GM18907 (cell line): ENCODE measurements around the gene MYH7B.

ENCODE experiments used
- ATAC-seq: cut with Tn5 transposase; IDR thresholded peaks from one replicate; pipeline ENCODE4 v1.9.1; 2021; ENCODE audit warnings: mild to moderate bottlenecking, moderate library complexity; ENCODE audit not compliant: unreplicated experiment

MYH7B gene

DNA sequence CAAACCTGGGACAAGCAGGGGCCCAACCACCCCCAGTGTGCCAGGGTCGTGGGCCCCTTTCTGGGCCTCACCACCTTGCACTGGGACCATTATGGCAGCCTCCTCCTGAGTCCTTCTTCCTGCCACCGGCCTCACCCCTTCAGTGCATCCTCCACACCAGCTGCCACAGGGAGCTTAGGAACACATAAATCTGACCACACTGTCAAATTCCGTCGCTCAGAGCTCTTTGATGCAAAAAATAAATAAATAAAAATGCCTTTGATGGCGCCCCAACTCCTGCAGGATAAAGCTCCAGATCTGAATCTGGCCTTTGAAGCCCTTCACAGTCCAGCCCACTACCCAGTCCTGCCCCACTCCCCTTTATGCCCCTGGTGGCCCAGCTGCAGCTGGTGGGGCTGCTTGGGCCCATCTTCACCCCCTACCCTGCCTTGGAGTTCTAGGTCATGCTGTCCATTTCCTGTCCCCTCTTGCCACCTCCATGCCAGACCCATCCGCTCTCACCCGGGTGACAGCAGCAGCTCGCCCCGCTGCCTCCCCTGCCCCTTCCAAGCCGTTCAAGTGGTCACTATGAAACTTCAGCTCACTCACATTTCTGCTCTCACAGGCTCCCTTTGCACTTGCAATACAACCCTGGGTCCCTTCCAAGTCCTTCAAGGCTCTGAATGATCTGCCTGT is 16.0 kb downstream of the MYH7B start:
- ATAC-seq: no peak

DNA sequence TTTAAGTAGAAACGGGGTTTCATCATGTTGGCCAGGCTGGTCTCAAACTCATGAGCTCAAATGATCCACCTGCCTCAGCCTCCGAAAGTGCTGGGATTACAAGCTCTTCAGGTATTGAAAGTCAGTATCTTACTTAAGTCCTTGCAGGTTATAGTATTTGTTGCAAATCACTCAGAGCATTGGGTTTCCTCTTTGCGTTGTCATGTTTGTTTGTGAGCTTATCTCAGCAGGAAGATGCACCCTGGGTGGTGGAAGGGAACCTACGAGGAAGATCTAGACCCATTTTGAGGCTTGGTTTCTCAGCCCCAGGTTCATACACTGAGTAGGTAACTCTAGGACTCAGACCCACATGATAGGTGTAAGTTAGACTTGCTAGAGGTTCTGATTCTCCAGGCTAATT is 18.6 kb downstream of the MYH7B start:
- no peak for ATAC-seq

DNA sequence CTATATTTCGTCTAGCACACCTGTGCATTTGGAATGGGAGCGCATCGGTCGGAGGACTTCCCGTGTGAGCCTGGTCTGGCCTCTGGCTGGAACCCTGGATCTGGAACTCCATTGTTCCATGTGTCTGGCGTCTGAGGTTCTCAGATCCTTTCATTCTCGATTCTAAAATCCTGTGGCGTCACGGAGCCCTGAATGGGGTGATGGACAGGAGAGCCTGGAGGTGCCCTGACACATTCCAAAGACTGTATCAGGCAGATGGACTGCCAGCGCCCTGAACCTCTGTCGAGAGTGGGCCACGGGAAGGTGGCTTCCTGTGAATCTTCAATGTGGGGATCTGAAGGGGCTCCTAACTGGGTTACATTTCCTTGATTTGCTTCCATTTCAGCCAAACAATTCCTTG is 20.6 kb downstream of the MYH7B start:
- ATAC-seq: no peak

DNA sequence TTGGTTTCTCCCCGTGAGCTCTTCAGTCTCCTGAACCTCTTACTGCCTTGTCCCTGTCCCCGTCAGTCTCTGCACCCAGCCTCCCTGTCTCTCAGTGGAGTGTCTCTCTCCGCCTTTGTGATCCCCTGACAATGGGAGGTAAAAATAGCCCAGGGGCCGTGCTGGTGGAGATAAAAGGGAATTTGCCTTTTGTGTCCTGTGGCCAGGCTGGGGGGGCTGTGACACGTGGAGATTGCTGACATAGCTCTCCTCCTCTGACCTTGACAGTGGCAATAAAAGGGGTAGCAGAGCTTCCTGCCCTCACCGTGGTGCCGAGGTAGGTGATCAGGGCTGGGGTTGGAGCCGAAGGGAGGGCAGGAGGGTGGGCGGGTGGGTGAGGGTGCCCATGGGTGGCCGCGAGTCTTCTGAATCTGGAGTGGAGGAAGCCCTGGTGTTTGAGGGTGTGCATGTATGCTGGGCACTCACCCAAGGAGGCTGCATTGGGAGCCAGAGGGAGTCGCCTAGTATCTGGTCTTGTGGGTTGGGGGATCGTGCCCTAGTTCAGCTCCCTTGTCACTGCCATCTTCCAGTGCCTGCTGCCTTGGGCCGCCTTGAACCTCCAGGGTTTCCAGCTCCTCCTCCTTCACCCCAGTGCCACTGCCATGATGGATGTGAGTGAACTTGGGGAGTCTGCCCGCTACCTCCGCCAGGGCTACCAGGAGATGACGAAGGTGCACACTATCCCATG is 21.9 kb downstream of the MYH7B start:
- ATAC-seq: no peak

DNA sequence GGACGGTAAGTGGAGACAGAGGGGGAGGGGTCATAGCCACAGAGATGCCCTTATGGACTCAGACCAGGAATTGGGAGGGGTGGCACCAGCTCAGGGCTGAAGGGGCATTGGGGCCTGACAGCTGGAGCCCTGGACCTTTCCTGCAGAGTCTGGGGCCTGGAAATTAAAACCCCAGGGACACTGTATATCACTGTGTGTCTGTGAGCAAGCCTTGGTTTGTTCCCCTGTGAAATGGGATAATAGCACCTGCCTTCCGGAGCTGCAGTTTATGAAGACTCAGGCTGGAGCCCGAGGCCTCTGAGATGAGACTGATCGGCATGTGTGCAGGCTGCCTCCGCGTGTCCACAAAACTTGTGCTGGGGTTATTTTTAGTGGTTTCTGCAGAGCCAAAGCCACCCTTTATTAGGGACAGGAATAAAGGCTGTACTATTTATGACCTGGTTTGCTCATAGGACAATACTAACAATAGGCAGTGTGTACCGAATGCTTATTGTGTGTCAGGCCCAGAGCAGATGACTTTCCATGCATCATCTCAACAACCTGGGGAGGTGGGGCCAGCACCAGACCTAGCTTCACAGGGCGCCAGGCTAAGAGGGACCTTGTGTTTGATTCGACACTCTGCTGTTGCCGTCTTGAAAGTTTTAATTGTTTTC is 22.6 kb downstream of the MYH7B start:
- ATAC-seq: no peak

DNA sequence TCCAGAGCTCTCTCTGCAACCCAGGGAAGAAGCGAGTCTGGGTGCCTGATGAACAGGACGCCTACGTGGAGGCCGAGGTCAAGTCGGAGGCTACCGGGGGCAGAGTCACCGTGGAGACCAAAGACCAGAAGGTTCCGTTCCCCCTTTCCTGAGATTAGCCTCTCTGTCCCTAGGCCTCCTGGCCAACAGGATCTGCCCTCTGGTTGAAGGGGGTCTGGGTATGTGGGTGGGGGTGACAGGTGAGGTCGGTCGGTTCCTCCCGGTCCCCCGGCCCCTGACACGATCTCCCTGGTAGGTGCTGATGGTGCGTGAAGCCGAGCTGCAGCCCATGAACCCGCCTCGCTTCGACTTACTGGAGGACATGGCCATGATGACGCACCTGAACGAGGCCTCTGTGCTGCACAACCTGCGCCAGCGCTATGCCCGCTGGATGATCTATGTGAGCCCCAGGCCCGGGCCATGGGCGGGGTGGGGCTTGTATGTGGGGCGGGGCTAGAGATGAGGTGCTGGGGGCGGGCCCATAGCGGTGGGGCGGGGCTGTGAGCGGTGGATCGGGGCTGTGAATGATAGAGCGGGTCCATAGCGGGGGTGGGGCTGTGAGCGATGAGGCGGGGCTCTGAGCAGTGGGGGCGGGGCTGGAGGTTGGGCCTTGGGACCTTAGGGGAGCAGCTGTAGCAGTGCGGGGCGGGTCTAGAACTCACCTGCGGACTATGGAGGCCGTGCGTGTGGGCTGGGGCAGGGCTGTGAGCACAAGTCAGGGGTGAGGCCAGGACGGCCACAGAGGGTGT is 23.9 kb downstream of the MYH7B start:
- ATAC-seq: no peak

DNA sequence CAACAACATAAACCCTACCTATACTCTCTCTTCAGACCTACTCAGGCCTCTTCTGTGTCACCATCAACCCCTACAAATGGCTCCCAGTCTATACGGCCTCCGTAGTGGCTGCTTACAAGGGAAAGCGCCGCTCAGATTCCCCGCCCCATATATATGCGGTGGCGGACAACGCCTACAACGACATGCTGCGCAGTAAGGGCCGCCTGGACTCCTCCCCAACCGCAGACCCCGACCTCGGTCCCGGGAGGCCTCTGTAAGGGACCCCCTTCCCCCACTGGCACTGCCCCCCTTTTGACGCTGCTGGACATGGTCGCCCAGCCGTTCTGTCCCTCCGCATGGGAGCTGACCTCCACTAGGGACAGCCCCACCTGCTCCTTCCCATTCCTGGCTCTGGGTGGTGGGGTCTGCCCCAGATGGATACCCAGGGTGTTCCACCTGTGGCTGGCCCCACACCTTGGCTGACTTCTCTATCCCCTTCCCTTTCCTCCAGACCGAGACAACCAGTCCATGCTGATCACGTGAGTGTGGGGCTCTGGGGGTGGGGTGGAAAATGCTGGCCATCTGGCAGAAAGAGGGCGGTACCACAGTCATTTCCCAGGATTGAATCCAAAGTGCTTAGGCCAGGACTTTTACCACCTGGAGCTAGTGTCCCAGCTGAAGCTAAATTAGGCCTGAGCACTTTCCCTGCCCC is 25.0 kb downstream of the MYH7B start:
- no peak for ATAC-seq

DNA sequence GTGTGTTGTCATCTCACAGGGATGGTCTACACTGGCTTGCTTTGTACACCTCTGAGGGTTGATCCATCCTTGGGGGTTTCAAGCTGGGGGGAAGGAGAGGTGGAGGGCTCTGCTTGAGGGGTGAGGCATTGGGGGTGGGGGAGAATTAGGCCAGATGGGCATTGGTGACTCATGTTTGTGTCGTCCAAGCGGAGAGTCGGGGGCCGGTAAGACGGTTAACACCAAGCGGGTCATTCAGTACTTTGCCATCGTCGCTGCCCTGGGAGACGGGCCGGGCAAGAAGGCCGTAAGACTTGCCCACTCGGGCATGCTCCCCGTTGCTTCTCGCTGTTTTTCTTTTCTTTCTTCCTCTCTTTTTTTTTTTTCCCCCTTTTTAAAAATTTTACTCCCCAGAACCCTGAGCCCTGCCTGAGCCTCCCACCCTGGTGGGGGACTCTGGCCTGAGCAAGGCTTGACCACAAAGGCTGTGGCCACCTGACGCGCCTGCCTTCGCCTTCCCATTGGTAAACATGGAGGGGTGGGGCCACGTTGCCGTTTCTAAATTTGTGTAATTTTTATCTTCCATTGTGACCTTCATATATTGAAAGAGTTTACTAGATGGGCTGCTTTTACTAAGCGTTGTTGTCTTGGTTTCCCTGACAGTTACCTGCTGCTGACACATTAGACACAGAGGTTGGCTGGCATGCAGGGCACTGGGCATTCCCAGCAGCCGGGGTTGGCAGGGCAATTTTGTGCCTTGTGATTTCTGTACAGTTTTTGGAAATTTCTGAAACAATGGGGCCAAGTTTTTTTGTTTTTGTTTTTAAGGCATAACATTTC is 26.8 kb downstream of the MYH7B start:
- ATAC-seq: no peak

DNA sequence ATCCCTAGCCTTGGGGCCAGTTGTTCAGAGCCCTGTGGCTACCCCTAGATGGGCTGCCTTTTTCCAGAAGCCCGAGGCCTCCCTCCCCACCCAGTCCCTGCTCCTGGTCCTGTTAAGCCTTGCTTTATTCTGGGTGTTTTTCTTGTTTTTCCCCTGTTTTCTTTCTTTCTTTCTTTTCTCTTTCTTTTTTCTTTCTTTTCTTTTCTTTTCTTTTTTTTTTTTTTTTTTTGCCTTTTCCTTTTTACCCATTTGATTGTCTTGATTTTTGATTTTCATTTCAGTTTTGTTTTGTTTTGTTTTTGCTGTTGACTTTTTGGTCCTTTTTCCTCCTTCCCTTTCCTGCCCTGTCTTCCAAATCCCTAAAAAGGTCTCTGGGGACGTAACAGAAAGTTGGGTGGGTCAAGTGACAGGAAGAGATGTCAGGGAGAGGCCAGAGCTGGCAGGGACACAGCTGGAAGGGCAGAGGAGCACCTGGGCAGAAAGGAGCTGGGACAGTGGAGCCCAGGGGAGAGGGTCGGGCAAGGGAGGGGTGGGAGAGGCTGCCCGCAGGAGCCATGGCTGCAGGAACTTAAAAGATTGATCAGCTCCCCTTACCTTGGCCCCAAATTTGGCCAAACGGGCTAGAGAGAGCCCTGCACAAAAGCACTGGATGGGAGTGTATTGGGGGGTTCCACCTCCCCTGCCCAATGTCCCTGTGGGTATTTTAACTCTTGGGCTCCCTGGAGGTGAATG is 27.6 kb downstream of the MYH7B start:
- ATAC-seq: no peak

DNA sequence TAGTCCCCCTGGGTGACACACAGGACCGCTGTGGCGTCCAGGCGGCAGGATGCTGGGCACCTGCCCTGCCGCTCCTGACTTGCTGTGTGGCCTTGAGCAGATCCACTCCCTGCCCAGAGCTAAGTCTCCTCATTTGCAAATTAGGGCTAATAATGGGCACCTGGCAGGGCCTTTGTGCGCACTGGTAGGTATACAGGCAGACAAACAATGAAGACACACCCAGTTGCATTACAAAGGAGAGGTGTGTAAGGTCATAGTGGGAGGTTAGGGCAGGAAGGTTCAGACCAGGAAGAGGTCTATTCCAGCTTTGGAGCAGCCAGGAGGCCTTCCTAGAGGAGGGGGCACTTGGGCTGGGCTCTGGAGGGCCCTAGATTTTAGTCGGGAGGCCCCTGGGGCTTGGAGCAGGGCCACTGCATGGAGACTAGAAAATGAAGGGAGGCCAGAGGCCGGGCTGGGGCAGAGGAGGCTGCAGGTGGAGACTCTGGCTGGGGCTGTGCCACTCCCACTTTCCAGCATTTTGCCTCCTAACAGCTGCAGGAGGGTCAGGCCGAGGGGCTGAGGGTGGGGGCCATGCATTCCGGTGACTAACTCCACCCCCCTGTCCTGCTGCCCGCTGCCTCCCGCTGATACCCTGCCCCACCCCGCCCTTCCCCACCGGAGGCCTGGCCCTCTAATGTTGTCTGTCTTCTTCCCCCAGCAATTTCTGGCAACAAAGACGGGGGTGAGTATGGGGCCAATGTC is 28.5 kb downstream of the MYH7B start:
- no peak for ATAC-seq

DNA sequence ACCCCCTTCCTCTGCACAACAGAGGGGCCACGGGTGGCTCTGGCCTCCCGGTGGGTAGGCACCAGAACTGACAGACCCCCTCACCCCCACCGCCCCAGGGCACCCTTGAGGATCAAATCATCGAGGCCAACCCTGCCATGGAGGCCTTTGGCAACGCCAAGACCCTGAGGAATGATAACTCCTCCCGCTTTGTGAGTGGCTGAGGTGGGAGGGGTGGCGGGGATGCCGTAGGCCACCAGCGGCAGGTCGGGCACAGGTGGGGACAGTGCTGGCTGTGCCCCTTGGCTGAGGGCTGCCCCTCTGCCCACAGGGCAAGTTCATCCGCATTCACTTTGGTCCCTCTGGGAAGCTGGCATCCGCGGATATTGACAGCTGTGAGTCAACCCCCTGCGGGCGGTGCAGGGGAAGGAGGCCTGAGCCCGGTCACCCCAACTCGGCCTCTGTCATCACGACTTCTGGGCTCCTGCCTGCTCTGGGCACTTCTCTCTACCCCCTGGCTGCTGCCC is 29.1 kb downstream of the MYH7B start:
- no peak for ATAC-seq

DNA sequence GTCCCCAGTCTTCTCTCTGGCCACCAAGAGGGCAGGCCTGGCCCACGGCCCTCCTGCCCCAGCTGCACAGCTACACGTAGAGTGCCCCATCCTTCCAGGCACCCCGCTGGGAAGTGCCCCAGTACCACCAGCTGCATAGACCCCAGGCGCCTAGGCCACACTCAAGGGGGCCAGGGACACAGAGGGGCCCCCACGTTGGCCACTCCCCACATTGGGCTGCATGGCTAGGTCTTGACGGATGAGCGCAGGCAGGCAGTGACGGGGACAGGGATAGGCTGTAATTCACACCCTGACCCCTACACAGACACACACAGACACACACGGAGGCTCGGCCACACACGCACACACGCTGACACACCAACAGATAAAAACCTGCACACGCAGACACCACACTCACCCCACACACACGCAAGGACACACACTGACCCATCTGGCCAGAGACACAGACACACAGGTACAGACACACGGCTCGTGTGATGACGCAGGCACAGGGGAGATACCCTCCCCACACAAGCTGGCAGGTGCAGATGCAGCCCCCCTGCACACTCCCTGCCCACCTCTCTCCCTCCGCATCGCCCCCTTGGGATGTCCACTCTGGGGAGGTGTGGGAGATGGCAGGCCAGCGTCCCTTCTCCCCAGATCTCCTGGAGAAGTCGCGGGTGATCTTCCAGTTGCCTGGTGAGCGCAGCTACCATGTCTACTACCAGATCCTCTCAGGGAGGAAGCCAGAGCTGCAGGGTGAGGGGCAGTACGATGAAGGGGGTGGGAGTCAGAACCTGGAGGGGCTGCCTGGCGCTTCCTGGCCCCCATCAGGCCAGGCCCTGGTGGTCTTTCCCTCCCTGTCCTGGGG is 30.0 kb downstream of the MYH7B start:
- no peak for ATAC-seq

DNA sequence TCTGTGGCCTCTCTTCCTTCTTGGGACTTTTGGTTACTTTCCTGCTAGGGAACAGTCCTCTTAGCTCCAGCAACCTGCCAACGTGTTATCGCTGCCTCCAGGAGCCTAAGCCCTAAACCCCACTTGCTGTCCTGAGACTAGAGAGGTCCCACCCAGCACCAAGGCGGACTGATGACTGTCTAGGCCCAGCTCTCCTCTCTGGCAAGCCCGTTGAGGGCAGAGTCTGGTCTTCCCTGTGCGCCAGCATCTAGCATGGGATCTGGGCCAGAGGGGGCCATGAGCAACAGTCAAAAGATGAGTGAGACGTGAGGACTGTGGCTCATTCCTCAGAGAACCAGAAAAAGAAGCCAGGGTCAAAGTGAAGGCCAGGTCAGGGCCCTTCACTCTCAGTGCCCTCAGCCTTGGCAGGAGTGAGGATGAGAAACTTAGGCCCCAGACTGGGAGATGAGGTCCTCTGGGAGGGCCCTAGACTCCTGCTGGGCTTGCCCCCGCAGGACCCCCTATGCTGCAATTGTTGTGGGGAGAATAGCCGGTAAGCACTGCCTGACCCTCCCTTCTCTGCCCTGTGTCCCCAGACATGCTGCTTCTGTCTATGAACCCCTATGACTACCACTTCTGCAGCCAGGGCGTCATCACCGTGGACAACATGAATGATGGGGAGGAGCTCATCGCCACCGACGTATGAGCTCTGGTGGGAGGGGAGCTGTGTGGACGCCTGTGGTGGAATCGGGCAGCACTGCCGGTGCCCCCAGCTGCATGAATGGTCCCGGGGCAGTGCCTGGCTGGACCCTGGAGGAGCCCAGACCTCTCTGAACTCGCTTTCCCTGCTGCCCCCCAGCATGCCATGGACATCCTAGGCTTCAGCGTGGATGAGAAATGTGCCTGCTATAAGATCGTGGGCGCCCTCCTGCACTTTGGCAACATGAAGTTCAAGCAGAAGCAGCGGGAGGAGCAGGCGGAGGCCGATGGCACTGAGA is 30.9 kb downstream of the MYH7B start:
- no peak for ATAC-seq

DNA sequence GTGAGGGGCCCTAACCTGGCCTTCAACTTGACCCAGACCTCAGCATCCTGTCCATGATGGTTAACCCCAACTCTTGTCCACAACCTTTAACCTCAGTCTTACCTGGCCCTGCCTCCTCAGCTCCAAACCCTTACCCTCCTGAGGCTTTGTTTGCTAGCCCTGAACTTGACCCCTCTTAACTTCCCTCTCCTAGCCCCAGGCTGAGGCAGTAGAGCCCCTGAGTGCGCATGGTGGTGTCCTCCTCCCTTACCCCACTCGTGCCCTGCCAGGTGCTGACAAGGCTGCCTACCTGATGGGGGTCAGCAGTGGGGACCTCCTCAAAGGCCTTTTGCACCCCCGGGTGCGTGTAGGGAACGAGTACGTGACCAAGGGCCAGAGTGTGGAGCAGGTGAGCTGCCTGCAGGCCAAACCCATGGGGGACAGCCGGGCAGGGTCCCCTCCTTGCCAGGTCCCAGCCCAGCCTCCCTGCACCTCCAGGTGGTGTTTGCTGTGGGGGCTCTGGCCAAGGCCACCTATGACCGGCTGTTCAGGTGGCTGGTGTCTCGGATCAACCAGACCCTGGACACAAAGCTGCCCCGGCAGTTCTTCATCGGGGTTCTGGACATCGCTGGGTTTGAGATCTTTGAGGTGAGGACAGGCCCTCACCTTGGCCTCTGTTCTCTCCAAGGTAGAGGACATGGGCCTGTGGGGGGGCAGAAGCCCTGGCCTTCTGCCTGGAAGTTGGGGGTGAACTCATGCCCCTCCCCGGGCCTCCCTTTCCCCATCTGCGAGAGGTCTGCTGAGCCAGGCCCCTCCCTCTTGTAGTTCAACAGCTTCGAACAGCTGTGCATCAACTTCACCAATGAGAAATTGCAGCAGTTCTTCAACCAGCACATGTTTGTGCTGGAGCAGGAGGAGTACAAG is 31.9 kb downstream of the MYH7B start:
- no peak for ATAC-seq

DNA sequence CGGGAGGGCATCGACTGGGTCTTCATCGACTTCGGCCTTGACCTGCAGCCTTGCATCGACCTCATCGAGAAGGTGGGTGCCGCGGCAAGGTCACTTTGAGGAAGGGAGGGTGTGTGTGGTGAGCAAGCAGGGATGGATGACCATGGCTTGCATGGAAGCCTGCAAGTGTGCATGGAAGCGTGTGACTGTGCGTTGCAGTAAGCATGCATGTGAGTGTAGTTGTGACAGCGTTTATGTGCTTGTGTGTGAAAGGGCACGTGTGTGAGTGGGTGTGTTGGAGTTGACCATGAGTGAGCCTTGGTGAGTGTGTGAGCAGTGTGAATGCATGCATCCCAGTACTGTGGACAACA is 32.5 kb downstream of the MYH7B start:
- ATAC-seq: no peak
